ENCODE data around the gene CDH20. TPM values are rescaled to one million over a fixed set of nuclear protein-coding genes. Genes with fewer than 3 reads are reported as not detected.

CDH20 gene
- 1 to 10 TPM in 3 of 4 donors, under 1 TPM in 1; 0.63 to 7.1 (median 2.4) TPM for total RNA-seq

- no peak for ATAC-seq (ENCODE audit: low FRiP score)
- no peak for DNase-seq (ENCODE audit: low spot score)
Measured at GRCh38 chr18:61333271-61333745, at the start of gene CDH20. CDH20 (plus strand) TSS chr18:61333430.

GRCh38 chr18:61284039-61284438 is 49.2 kb upstream of the CDH20 start:
- no peak for TF ChIP-seq CTCF (IDR thresholded peaks at IDR 0.05)
- ATAC-seq (ENCODE audit: low FRiP score), result no peak
- DNase-seq (ENCODE audit: low spot score), result no peak

More at GRCh38 chr18:61333271-61333745, at the start of gene CDH20:
- TF ChIP-seq CTCF (IDR thresholded peaks at IDR 0.05), result no peak

GRCh38 chr18:61285777-61286176 is 47.5 kb upstream of the CDH20 start:
- DNase-seq (ENCODE audit: low spot score) (no peak), ATAC-seq (ENCODE audit: low FRiP score) (no peak)
- TF ChIP-seq CTCF (IDR thresholded peaks at IDR 0.05), result no peak

- no peak for DNase-seq (ENCODE audit: low spot score)
- no peak for ATAC-seq (ENCODE audit: low FRiP score)
- TF ChIP-seq CTCF (IDR thresholded peaks at IDR 0.05), result no peak
Measured at GRCh38 chr18:61286867-61287266, 46.4 kb upstream of the CDH20 start.

GRCh38 chr18:61290616-61291015 is 42.6 kb upstream of the CDH20 start:
- ATAC-seq (ENCODE audit: low FRiP score) (no peak), DNase-seq (ENCODE audit: low spot score) (no peak)
- TF ChIP-seq CTCF (IDR thresholded peaks at IDR 0.05), result no peak

- ATAC-seq (ENCODE audit: low FRiP score), result no peak
- no peak for TF ChIP-seq CTCF (IDR thresholded peaks at IDR 0.05)
- no peak for DNase-seq (ENCODE audit: low spot score)
Measured at GRCh38 chr18:61292280-61293035, 40.8 kb upstream of the CDH20 start.

GRCh38 chr18:61295153-61295552 is 38.1 kb upstream of the CDH20 start:
- no peak for TF ChIP-seq CTCF (IDR thresholded peaks at IDR 0.05)
- no peak for ATAC-seq (ENCODE audit: low FRiP score)
- no peak for DNase-seq (ENCODE audit: low spot score)

Measured in omental fat pad (tissue), 4 donors.